KOPT-K1 (cell line): ENCODE measurements around the gene PMVK.
"Not testable (repeated sequence)": the region's sequence is repeated elsewhere in the genome, so short reads cannot be mapped to it uniquely, and the experiment has no call there.

Experiments
- H3K27ac ChIP-seq: fragments of 200-600 bp; sonication (generic); 2 replicates; pipeline ENCODE4 v1.5.1; 2016; ENCODE audit warnings: antibody characterized with exemption, mild to moderate bottlenecking, low read depth, low read length; ENCODE audit not compliant: poor library complexity, severe bottlenecking
- H3K36me3 ChIP-seq: fragments of 200-600 bp; sonication (generic); 2 replicates; pipeline ENCODE4 v1.5.1; 2017; ENCODE audit warnings: antibody characterized with exemption, mild to moderate bottlenecking, low read length, moderate library complexity; ENCODE audit not compliant: insufficient read depth
- H3K9me3 ChIP-seq: fragments of 200-600 bp; sonication (generic); 2 replicates; pipeline ENCODE4 v1.5.1; 2017; ENCODE audit warnings: antibody characterized with exemption, low read length, mild to moderate bottlenecking; ENCODE audit not compliant: insufficient read depth, poor library complexity, severe bottlenecking

PMVK gene

DNA sequence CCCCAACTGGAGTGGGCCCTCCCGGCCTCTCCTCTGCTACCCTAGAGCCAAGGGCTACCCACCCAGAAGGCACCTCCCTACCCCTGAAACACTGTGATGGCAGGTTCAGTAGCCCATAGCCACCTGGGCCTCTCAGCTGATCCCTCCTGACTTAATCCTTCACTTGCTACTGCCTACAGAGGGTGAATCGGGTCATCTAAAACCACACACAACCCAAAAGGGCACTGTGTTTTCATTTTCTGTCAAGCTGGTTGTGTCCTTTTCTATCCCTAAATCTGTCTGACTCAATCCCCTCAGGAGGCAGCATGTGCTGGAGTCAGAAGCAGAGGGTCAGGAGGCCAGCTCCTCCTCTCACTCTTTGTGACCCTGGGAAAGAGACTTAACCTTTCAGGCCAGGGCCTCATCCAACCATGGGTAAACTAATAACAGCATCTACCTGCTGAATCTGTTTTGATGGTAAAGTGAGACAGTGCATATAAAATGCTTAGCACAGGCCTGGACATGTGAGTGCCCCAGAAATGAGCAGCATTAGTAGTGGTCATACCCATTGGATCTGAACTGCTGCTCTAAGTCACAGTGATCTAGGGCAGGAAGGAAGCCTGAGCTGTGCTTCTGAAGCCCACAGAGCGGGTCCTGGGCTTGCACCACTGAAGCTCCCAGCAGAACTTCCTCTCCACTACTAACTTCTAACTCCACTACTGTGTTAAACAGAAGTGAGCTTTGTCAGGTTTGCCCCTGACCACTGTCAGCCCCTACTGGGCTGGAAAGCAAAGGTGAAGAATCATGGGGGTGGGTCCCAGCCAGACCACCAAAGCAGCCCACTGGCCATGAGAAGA, 11.0 kb downstream of the PMVK start:
- Histone ChIP-seq H3K27ac (no peak overlapping the region), H3K9me3 (no peaks in the 10 kb centered on the region), H3K36me3 (peaks cover 66% of the 10 kb centered on the region)

DNA sequence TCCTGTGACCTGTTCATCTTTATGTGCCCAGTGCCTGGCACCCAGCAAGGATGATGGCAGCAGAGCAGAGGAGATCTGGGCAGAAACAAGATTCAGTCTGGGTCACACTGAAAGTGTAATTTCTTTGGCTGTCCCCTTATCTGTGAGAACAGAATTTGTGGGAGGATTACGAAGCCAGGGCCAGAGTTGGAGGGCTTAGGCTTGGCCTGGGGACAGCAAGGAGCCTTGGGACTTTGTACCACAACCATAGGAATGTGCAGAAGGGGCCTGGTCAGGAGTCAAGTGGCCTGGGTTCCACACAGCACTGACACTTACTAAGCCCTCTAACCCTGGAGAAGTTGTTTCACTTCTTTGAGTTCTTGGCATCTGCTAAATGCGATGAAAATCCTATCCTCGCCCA, 12.8 kb downstream of the PMVK start:
- Histone ChIP-seq H3K27ac (no peak overlapping the region), H3K36me3 (peaks cover 54% of the 10 kb centered on the region)

DNA sequence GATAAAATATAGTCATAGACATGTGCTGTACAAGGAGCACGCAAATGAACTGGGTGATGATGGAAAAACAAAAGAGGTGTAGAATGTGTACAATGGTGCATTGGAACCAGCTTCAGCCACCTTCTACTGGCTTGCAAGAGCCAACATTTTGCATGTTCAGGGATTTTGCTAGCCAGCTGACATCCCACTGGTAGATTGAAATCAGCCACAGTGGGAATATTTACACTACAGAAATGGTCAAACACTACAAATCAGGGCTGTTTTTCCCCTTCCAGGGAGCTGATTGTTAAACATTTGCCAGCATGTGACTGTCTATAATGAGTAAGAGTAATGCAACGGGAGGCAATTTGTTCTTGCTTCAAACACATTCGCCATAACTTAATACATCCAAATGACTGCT, 23.2 kb downstream of the PMVK start:
- Histone ChIP-seq H3K27ac (no peak overlapping the region), H3K36me3 (no peaks in the 10 kb centered on the region), H3K9me3 (peaks cover 7% of the 10 kb centered on the region)

More for the DNA sequence above, 12.8 kb downstream of the PMVK start:
- no peaks in the 10 kb centered on the region for H3K9me3 ChIP-seq

DNA sequence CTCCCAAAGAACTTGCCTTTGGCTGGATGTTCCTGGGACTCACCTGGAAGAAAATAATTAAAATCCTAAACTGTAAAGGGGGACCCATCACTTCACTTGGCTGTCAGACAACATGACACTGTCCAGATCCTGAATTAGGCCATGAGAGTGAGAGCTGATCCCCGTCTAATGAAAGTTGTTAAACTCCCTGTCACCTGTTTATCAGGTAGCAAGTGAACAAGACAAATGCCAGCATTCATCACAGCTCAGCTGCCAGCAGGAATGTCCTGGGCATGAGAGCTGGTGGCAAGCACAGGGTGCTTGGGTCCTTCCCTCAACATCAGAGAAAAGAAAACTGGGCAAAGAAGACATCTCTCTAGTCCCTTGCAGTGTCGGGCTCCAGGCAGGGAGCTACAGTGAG, 23.8 kb downstream of the PMVK start:
- Histone ChIP-seq H3K27ac (no peak overlapping the region), H3K9me3 (peaks cover 7% of the 10 kb centered on the region), H3K36me3 (no peaks in the 10 kb centered on the region)

DNA sequence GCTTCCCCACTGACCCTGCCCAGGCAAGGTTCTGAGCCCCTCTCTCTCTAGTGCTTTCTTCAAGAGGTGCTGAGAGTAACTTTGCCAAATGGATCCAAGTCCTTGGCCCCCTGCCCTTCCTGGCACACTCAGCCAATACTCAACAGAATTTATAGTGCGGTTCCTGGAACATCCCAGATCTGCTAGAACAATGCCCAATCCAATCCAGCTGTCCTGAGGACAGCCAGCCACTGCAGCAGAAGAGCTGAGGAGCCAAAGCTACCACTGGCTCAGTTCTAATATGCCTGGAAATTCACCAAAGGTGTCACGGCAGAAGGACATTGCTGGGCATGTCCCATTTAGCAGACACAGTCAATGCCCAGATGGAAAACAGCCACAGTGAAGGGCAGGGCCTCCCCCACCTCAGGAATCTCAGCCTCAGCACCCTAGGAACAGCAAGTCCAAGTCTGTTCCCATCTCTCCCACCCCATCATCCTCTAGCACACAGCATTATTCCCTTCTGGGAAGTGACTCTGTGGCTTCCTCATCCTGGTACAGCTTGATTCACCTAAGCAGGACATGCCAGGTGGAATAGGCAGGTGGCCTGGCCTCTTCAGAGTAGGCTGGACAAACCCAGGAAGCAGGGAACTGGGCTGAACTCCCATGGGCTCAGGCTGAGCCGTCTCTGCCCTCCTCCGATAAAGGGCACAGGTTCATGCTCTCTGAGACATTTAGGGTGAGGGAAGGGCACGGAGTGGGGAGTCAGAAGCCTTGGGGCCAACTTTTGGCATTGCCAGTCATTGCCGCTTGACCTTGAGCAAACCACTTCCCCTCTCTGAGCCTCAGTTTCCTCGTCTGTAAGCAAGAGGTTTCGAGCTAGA, 24.6 kb downstream of the PMVK start:
- Histone ChIP-seq H3K27ac (no peak overlapping the region), H3K9me3 (peaks cover 7% of the 10 kb centered on the region), H3K36me3 (no peaks in the 10 kb centered on the region)

DNA sequence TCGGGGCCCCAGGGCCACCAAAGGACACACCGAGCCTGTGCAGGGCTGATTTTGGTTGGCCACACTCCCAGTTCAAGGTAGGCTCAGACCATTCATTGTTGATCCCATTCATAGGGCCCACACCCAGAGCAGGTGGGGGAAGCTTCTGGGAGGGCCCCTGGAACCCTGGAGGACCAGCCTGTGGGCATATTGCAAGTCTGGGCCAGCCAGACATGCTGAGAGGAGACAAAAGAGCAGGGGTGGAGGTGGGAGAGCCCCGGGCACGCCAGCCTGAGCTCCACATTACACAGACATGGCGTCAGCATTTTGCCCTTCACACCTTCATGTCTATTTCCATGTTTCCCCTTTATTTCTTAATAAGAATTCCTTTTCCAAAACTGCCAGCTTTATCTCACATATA, 25.7 kb downstream of the PMVK start:
- H3K9me3 ChIP-seq: peaks cover 7% of the 10 kb centered on the region
- H3K36me3 ChIP-seq: no peaks in the 10 kb centered on the region
- no peak overlapping the region for H3K27ac ChIP-seq

DNA sequence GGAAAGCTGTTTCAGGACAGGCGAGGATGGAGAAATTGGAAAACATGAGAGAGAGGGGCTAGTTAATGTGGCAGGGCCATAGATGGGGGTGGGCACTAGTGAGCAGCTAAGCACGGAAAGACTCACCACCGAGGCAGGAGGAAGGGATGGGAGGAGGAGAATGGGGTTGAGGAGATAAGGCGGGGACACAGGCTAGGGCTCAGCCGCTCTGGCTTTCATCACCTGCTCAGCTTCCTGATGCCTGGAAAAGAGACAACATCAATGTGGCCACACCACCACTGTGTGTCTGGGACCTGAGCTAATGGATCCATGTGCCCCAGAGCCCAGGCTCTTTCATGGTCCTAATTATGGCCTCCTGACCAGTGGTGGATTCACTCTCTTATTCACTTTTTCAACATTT, 27.6 kb downstream of the PMVK start:
- H3K36me3 ChIP-seq: no peaks in the 10 kb centered on the region

DNA sequence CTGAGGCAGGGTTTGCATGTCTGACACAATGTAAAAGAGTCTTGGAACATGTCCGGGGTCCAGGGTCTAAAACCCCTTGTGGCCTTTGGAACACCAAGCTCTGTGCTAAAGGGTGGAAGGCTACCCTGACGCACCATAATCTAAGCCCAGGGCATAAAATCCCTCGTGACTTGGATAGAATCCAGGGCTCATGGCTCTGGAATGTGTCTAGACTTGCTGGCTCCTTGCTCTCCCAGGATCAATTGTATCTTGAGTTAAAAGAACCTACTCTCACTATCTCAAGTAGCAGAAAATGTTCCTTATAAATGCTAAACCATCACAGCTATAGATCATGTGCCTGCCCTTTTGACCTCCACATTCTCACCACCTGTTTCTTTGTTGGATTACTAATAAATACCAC, 28.4 kb downstream of the PMVK start:
- not testable (repeated sequence) for H3K27ac ChIP-seq, H3K36me3 ChIP-seq, H3K9me3 ChIP-seq

More for the DNA sequence above, 27.6 kb downstream of the PMVK start:
- no peak overlapping the region for H3K27ac ChIP-seq
- peaks cover 7% of the 10 kb centered on the region for H3K9me3 ChIP-seq

DNA sequence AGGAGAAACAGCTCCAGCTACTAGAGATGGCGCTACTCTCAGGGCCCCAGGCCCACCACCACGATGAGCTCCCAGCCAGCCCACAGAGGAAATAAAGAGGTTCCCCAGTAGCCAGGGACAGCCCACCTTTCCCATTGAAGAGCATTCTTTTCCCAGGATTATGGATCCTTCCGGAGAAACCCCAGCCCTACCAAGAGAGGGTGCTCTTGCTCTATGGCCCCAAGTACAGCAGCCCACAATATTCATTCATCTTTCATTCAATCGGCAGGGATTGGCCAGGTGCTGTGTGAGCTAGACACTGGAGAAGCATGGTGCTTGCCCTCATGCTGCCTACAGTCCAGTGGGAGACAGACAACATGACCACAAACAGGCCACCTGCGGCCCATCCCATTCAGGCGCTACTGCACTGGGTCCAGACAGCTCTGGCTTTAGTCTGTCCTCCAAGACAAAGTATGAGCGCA, 29.9 kb downstream of the PMVK start:
- no peaks in the 10 kb centered on the region for H3K36me3 ChIP-seq
- H3K9me3 ChIP-seq: peaks cover 7% of the 10 kb centered on the region
- H3K27ac ChIP-seq: no peak overlapping the region

DNA sequence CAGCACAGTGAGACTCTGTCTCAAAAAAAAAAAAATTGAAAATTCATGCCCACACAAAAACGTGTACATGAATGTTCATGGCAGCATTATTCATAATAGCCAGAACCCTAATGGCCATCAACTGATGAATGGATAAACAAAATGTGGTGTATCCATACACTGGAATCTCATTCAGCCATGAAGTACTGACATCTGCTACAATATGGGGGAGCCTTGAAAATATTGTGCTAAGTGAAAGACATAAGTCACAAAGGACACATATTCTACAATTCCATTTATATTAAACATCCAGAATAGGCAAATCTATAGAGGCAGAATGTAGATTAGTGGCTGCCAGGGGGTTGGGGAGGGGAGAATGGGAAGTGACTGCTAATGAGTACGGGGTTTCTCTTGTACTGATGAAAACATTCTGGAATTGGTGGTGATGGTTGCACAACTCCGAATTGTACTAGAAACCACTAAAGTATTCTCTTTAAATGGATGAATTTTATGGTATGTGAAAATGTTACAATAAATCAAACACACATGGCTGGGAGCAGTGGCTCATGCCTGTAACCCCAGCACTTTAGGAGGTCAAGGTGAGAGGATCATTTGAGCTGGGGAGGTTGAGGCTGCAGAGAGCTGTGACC, 33.5 kb downstream of the PMVK start:
- Histone ChIP-seq H3K36me3 (no peaks in the 10 kb centered on the region), H3K27ac (no peak overlapping the region), H3K9me3 (no peaks in the 10 kb centered on the region)

DNA sequence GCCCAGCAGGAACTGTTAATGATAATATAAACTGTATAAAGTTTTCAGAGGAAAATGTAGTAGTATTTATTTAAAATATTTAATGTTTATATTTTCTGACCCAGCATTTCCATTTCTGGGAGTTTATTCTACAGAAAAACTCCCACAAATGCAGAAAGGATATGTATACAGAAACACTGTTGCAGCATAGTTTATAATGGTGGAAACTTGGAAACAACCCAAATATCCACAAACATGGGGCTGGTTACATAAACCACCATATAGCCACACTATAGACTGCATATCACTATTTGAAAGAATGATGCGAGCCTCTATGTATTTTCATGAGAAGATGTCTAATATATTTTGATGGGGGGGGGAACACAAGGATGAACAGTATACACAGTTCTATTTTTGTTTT, 34.9 kb downstream of the PMVK start:
- Histone ChIP-seq H3K36me3 (no peaks in the 10 kb centered on the region), H3K27ac (no peak overlapping the region), H3K9me3 (no peaks in the 10 kb centered on the region)

DNA sequence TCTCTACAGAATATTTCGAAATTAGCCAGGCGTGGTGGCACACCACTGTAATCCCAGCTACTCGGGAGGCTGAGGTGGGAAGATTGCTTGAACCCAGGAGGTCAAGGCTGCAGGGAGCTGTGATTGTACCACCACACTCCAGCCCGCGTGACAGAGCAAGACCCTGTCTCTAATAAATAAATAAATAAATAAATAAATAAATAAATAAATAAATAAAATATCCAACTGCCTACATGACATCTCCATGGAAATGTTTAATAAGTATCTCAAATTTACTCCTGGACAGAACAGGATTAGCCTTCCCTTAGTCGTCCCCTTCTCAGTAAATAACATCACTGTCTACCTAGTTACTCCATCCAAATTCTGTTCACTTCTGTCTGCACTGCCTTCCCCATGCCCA, 37.5 kb downstream of the PMVK start:
- Histone ChIP-seq H3K36me3 (no peaks in the 10 kb centered on the region), H3K9me3 (no peaks in the 10 kb centered on the region), H3K27ac (no peak overlapping the region)

DNA sequence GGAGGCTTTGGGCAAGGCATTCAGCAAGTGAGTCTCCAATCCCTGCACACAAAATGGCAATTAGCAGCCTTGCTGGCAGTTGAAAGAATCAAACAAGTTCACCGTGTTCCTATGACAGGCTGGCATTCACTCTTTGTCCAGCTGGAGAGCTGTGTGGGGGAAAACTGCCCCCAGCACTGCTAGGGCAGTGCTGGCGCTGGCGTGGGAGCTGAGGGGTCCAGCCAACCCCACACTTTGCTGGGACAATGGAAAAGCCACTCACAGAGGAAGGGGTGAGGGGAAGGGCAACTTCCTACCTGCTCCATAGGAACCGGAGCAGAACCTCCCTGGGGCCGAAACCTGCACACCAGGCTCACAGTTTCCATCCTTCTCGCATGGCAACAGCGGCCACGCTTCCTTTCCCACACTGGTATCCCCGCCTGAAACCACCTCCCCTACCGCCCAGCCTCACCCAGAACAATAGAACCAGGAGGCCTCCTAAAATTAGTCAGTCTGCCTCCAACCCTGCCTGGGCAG, 39.7 kb downstream of the PMVK start:
- no peak overlapping the region for H3K27ac ChIP-seq
- no peaks in the 10 kb centered on the region for H3K9me3 ChIP-seq
- no peaks in the 10 kb centered on the region for H3K36me3 ChIP-seq

DNA sequence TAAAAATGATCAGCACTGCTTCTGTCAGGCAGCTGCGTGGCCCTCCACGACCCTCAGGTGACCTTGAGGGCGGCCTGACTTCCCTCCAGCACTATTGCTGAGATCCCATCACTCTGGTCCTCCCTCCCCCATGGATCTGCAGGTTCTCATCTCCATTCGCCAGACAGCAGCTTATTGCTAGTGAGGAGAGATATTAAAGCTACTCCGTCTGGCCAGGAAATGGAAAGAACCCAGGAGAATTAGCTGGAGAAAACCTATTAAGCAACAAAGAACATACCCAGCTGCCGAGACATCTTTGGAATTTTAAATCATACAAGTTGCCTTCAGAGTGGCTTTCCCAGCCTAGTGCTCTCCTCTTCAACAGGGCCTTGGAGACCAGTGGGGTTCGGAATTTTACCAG, 40.7 kb downstream of the PMVK start:
- Histone ChIP-seq H3K9me3 (no peaks in the 10 kb centered on the region), H3K36me3 (no peaks in the 10 kb centered on the region), H3K27ac (no peak overlapping the region)

DNA sequence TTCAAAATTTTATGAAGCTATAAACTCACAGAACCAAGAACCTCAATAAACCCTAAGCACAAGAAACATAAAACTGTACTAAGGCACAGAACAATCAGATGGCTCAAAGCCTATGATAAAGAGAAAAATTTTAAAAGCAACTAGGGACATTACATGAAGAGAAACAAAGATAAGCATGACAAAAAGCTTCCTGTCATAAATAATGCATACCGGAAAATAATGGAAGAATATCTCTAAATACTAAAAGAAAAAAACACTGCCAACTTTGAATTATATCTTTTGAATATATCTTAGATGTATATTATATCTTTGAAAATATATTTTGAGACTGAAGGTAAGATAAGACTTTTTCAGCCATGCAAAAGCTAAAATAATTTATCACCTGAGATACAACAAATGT, 45.1 kb downstream of the PMVK start:
- H3K27ac ChIP-seq: no peak overlapping the region
- no peaks in the 10 kb centered on the region for H3K9me3 ChIP-seq
- H3K36me3 ChIP-seq: no peaks in the 10 kb centered on the region
